ENCODE measurements around the gene TIGD4.

The TIGD4 gene

DNA sequence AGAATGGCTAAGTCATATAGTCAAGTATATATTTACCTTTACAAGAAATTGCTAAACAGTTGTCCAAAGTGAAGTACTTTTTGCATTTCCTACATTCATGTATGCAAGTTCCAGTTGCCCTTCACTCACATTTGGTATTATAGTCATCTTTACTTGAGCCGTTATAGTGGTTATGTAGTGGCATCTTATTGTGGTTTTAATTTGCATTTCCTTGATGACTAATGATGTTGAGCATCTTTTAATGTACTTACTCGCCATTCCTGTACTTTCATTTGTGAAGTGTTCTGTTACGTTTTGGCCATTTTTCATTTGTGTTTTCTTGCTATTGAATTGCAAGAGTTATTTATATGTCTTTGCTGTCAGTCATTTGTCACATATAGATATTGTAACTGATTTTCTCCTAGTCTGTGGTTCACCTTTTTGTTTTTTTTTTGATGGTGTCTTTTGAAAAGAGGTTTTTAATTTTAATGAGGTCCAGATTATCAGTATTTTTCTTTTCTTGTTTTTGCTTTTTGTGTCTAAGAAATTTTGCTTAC is 27.8 kb upstream of the TIGD4 start:
- H3K4me3 ChIP-seq (ENCODE audit: low read length) = no peak overlapping the region
- 100% methylated on average over 3 of the region's 3 CpGs for WGBS

GRCh38 chr4:152806501-152807125 is 27.1 kb upstream of the TIGD4 start:
- Histone ChIP-seq H3K4me1 (ENCODE audit: insufficient read depth, low read length) (peaks cover 10% of the 10 kb centered on the region; the same call in 1 of the 2 replicates), H3K27ac (ENCODE audit: low read depth, low read length) (no peak overlapping the region), H3K27me3 (ENCODE audit: insufficient read depth, low read length) (no peaks in the 10 kb centered on the region), H3K9me3 (ENCODE audit: insufficient read depth, low read depth, low read length) (no peaks in the 10 kb centered on the region; the same call in 1 of the 2 replicates), H3K4me3 (ENCODE audit: low read length) (no peak overlapping the region), H3K36me3 (ENCODE audit: insufficient read depth, low read length) (no peaks in the 10 kb centered on the region), H3K9ac (ENCODE audit: low read depth, low read length) (no peak overlapping the region)
- 98% methylated on average over 3 of the region's 3 CpGs for WGBS

More for the DNA sequence above, 27.8 kb upstream of the TIGD4 start:
- H3K9me3 ChIP-seq (ENCODE audit: insufficient read depth, low read depth, low read length) = no peaks in the 10 kb centered on the region; the same call in 1 of the 2 replicates
- H3K36me3 ChIP-seq (ENCODE audit: insufficient read depth, low read length) = no peaks in the 10 kb centered on the region
- H3K4me1 ChIP-seq (ENCODE audit: insufficient read depth, low read length) = peaks cover 10% of the 10 kb centered on the region; the same call in 1 of the 2 replicates
- no peaks in the 10 kb centered on the region for H3K27me3 ChIP-seq (ENCODE audit: insufficient read depth, low read length)
- H3K27ac ChIP-seq (ENCODE audit: low read depth, low read length) = no peak overlapping the region
- no peak overlapping the region for H3K9ac ChIP-seq (ENCODE audit: low read depth, low read length)

DNA sequence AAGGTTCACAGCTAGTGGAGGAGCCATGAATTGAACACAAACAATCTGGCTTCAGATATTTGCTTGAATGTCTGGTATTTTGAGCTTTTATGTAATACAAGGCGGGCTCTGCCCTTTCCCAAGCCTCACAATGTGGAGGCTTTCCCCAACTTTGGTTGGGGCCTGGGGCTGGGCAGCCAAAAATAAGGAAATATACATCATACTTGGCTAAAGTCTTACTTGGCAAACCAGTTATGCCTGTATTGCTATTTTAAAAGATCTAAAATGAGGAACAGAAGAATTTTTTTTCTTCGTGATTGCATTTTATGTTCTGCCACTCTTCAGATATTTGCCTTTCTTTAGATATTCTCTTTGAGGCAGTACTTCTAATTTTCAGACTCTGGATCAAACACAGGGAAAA is 26.3 kb upstream of the TIGD4 start:
- H3K4me1 ChIP-seq (ENCODE audit: insufficient read depth, low read length) = peaks cover 10% of the 10 kb centered on the region; the same call in 1 of the 2 replicates
- WGBS = 93% methylated on average over 2 of the region's 2 CpGs
- no peaks in the 10 kb centered on the region for H3K27me3 ChIP-seq (ENCODE audit: insufficient read depth, low read length)
- H3K9ac ChIP-seq (ENCODE audit: low read depth, low read length) = no peak overlapping the region
- H3K27ac ChIP-seq (ENCODE audit: low read depth, low read length) = no peak overlapping the region
- no peaks in the 10 kb centered on the region; the same call in 1 of the 2 replicates for H3K9me3 ChIP-seq (ENCODE audit: insufficient read depth, low read depth, low read length)
- no peak overlapping the region for H3K4me3 ChIP-seq (ENCODE audit: low read length)
- no peaks in the 10 kb centered on the region for H3K36me3 ChIP-seq (ENCODE audit: insufficient read depth, low read length)

DNA sequence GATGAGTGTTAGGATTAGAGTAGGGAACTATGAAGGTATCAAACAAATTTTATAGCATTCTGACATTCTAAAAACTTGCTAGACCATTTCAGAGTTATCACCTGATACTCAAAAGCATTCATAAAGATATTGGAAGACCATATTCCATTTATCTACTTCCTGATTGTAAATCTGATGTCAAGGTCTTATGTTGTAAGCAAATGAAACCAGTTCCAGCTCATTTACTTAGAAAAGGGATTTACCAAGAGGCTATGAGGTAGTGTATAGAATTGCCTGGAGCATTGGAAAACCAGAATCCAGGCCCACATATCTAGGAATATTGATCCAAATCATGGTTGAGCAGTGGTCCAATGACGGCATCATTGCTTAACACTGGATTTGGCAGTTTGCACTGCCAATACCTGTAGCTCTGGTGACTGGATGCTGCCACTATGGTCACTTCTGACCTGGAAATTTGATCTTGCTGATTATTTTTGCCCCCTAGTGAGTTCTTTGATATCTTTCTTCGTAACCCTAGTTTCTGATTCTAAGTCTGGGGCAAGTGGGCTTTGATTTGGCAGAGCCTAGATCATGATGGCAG is 25.6 kb upstream of the TIGD4 start:
- WGBS = 97% methylated on average over 2 of the region's 2 CpGs
- H3K4me1 ChIP-seq (ENCODE audit: insufficient read depth, low read length) = peaks cover 10% of the 10 kb centered on the region; the same call in 1 of the 2 replicates

GRCh38 chr4:152803541-152803940 is 24.0 kb upstream of the TIGD4 start:
- no peaks in the 10 kb centered on the region for H3K4me1 ChIP-seq (ENCODE audit: insufficient read depth, low read length)
- no peaks in the 10 kb centered on the region for H3K27me3 ChIP-seq (ENCODE audit: insufficient read depth, low read length)
- H3K4me3 ChIP-seq (ENCODE audit: low read length) = no peak overlapping the region
- H3K9ac ChIP-seq (ENCODE audit: low read depth, low read length) = no peak overlapping the region
- H3K27ac ChIP-seq (ENCODE audit: low read depth, low read length) = no peak overlapping the region
- no peaks in the 10 kb centered on the region for H3K36me3 ChIP-seq (ENCODE audit: insufficient read depth, low read length)
- WGBS = 96% methylated on average over 1 of the region's 1 CpG
- H3K9me3 ChIP-seq (ENCODE audit: insufficient read depth, low read depth, low read length) = no peaks in the 10 kb centered on the region; the same call in 1 of the 2 replicates

More for the DNA sequence above, 25.6 kb upstream of the TIGD4 start:
- Histone ChIP-seq H3K9ac (ENCODE audit: low read depth, low read length) (no peak overlapping the region), H3K9me3 (ENCODE audit: insufficient read depth, low read depth, low read length) (no peaks in the 10 kb centered on the region; the same call in 1 of the 2 replicates), H3K27ac (ENCODE audit: low read depth, low read length) (no peak overlapping the region), H3K36me3 (ENCODE audit: insufficient read depth, low read length) (no peaks in the 10 kb centered on the region), H3K4me3 (ENCODE audit: low read length) (no peak overlapping the region), H3K27me3 (ENCODE audit: insufficient read depth, low read length) (no peaks in the 10 kb centered on the region)

GRCh38 chr4:152795891-152796290 is 16.4 kb upstream of the TIGD4 start:
- H3K36me3 ChIP-seq (ENCODE audit: insufficient read depth, low read length) = no peaks in the 10 kb centered on the region
- H3K27ac ChIP-seq (ENCODE audit: low read depth, low read length) = no peak overlapping the region
- WGBS = 100% methylated on average over 2 of the region's 3 CpGs
- no peaks in the 10 kb centered on the region for H3K27me3 ChIP-seq (ENCODE audit: insufficient read depth, low read length)
- H3K4me1 ChIP-seq (ENCODE audit: insufficient read depth, low read length) = peaks cover 8% of the 10 kb centered on the region; the same call in 1 of the 2 replicates
- H3K9me3 ChIP-seq (ENCODE audit: insufficient read depth, low read depth, low read length) = no peaks in the 10 kb centered on the region
- no peak overlapping the region for H3K9ac ChIP-seq (ENCODE audit: low read depth, low read length)
- no peak overlapping the region for H3K4me3 ChIP-seq (ENCODE audit: low read length)

DNA sequence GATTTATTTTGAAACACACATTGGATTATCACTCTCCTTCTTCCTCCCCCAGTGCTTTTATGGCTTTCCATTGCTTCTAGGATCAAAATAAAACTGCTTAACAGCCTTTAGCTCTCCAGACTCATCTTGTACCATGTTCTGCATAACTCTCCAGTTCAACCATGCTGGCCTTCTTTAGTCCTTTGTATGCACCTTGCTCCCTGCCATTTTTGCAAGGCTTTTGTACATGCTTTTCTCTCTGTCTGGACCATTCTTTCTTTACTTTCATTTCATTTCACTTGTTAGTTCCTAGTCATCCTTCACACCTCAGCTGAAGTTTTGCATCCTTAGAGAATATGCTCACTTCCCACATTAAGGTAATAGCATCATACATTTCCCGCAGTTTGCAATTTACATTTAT is 7.1 kb upstream of the TIGD4 start:
- Histone ChIP-seq H3K27ac (ENCODE audit: low read depth, low read length) (no peak overlapping the region), H3K9ac (ENCODE audit: low read depth, low read length) (no peak overlapping the region), H3K9me3 (ENCODE audit: insufficient read depth, low read depth, low read length) (no peaks in the 10 kb centered on the region), H3K4me3 (ENCODE audit: low read length) (no peak overlapping the region), H3K27me3 (ENCODE audit: insufficient read depth, low read length) (no peaks in the 10 kb centered on the region), H3K4me1 (ENCODE audit: insufficient read depth, low read length) (no peaks in the 10 kb centered on the region), H3K36me3 (ENCODE audit: insufficient read depth, low read length) (peaks cover 5% of the 10 kb centered on the region; the same call in 1 of the 2 replicates)
- 100% methylated on average over 1 of the region's 1 CpG for WGBS

DNA sequence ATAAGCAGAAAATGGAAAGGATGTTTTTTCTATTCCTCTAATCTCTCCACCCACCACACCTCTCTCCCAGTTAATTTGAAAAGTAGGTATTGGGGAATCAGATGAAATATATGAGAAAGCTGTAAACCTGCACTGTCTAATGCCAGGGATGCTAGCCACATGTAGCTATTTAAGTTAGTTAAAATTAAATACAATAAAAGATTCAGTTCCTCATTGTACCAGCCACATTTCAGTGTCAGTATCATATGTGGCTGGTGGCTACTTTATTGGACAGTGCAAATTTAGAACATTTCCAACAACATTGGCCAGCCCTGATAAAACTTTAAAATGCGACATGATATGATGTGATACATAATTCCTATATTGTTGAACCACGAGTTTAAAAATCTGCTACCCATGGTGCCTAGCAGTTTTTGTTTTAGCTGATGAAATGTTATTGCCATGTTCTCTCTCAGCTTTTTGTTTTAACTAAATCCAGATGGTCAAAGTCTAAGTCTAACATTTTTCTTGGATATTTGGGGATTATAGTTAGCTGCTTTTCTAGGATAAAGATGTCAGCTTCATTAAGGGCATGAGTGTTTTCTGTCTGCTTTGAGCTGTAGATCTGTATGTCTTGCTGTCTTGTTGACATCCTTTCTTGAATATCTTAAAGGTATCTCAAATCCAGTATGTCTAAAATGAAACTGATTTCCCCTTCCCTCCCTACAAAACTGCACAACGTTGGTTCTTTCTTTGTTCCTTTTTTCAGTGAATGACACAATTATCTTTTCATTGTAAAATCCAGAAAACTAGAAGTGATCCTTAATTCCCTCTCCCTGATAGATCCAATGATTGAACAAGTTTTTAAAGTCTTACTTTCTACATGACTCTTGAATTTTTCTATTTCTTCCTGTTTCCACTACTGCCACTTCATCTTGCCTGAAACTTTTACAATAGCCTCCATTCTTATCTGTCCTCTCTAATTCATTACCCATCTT is 6.4 kb upstream of the TIGD4 start:
- 0 out of 2 replicates have a peak, but pooled peaks cover 1% of the 10 kb centered on the region for H3K4me1 ChIP-seq (ENCODE audit: insufficient read depth, low read length)

DNA sequence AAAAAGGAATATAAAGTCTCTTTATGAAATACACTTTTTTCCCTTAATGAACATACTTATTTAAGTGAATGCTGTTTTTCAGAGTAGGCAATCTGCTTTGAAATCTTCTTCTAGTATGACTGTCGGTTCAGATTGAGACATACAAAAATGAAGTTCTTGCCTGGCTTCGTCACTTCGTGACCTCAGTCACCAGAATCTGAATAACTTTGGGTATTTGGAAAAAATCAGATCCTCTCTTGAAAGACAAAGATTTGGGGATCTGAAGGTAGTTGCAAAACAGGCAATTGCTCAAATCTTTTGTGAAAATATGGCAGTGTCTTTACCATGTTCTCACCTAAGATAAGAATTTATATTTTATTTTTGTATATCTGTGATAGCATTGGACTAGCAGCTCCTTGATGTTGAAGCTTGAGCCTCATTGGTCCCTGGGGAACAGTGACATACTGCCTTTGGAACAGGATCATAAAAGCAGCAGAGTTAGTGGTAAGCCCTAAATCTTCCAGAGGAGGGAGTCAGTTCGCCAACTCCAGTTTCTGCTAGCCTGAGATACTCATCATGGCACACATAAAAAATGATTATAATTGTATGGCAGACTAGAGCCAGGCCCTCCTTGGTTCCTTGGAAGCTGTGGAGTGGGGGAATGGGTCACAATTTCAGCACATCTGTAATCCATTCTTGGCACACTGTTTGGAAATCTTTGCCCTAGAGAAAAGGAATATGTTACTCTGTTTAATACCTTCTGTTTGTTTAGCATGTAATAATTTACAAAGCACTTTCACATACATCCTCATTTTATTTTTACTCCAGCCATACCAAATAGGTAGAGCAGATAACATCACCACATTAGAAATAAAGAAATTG is 5.2 kb upstream of the TIGD4 start:
- Histone ChIP-seq H3K4me3 (ENCODE audit: low read length) (no peak overlapping the region), H3K36me3 (ENCODE audit: insufficient read depth, low read length) (peaks cover 5% of the 10 kb centered on the region; the same call in 1 of the 2 replicates), H3K9me3 (ENCODE audit: insufficient read depth, low read depth, low read length) (no peaks in the 10 kb centered on the region), H3K27me3 (ENCODE audit: insufficient read depth, low read length) (no peaks in the 10 kb centered on the region), H3K4me1 (ENCODE audit: insufficient read depth, low read length) (0 out of 2 replicates have a peak, but pooled peaks cover 3% of the 10 kb centered on the region), H3K27ac (ENCODE audit: low read depth, low read length) (no peak overlapping the region), H3K9ac (ENCODE audit: low read depth, low read length) (no peak overlapping the region)
- 84% methylated on average over 4 of the region's 4 CpGs for WGBS

More for the DNA sequence above, 6.4 kb upstream of the TIGD4 start:
- Histone ChIP-seq H3K36me3 (ENCODE audit: insufficient read depth, low read length) (peaks cover 5% of the 10 kb centered on the region; the same call in 1 of the 2 replicates), H3K4me3 (ENCODE audit: low read length) (no peak overlapping the region), H3K27me3 (ENCODE audit: insufficient read depth, low read length) (no peaks in the 10 kb centered on the region), H3K27ac (ENCODE audit: low read depth, low read length) (no peak overlapping the region), H3K9ac (ENCODE audit: low read depth, low read length) (no peak overlapping the region), H3K9me3 (ENCODE audit: insufficient read depth, low read depth, low read length) (no peaks in the 10 kb centered on the region)
- WGBS = 97% methylated on average over 3 of the region's 3 CpGs

- H3K27me3 ChIP-seq (ENCODE audit: insufficient read depth, low read length) = peaks cover 3% of the 10 kb centered on the region; the same call in 1 of the 2 replicates
- H3K27ac ChIP-seq (ENCODE audit: low read depth, low read length) = peak overlapping the region; percentile 82
- peak overlapping the region; percentile 87 for H3K4me3 ChIP-seq (ENCODE audit: low read length)
- H3K4me1 ChIP-seq (ENCODE audit: insufficient read depth, low read length) = peaks cover 6% of the 10 kb centered on the region
- H3K9ac ChIP-seq (ENCODE audit: low read depth, low read length) = peak overlapping the region; percentile 68
- H3K9me3 ChIP-seq (ENCODE audit: insufficient read depth, low read depth, low read length) = no peaks in the 10 kb centered on the region
- peaks cover 5% of the 10 kb centered on the region; the same call in 1 of the 2 replicates for H3K36me3 ChIP-seq (ENCODE audit: insufficient read depth, low read length)
- 1% methylated on average over 13 of the region's 14 CpGs for WGBS
Observed at GRCh38 chr4:152780267-152780778, 793 bp upstream of the TIGD4 start.

Data from HUES64 (cell line).